ENCODE measurements around the gene PLPPR2.
"Not testable (repeated sequence)": the region's sequence is repeated elsewhere in the genome, so short reads cannot be mapped to it uniquely, and the experiment has no call there.

Gene PLPPR2

GRCh38 chr19:11355160-11356073, at the start of gene PLPPR2:
Gene PLPPR2 (plus strand): TSS chr19:11355432. CDS start chr19:11357674, 2,242 bp downstream.
- peak; percentile 48 for DNase-seq (ENCODE audit: low read depth)
- peak within 1 kb of the TSS; percentile 67 for H3K4me3 ChIP-seq (ENCODE audit: low read depth, low read length)

GRCh38 chr19:11306337-11306736, 48.9 kb upstream of the PLPPR2 start:
- no peak for DNase-seq (ENCODE audit: low read depth)
- H3K4me3 ChIP-seq (ENCODE audit: low read depth, low read length) = no peak overlapping the region

- not testable (repeated sequence) for DNase-seq (ENCODE audit: low read depth); H3K4me3 ChIP-seq (ENCODE audit: low read depth, low read length)
Measured at GRCh38 chr19:11320278-11320995, 34.8 kb upstream of the PLPPR2 start.

GRCh38 chr19:11321191-11322126, 33.8 kb upstream of the PLPPR2 start:
- DNase-seq (ENCODE audit: low read depth) = no peak

GRCh38 chr19:11322269-11323024, 32.8 kb upstream of the PLPPR2 start:
- DNase-seq (ENCODE audit: low read depth) = no peak

More at GRCh38 chr19:11321191-11322126, 33.8 kb upstream of the PLPPR2 start:
- no peak overlapping the region for H3K4me3 ChIP-seq (ENCODE audit: low read depth, low read length)

GRCh38 chr19:11323601-11324078, 31.6 kb upstream of the PLPPR2 start:
- no peak for DNase-seq (ENCODE audit: low read depth)
- no peak overlapping the region for H3K4me3 ChIP-seq (ENCODE audit: low read depth, low read length)

More at GRCh38 chr19:11322269-11323024, 32.8 kb upstream of the PLPPR2 start:
- H3K4me3 ChIP-seq (ENCODE audit: low read depth, low read length) = no peak overlapping the region

- H3K4me3 ChIP-seq (ENCODE audit: low read depth, low read length) = peak overlapping the region; percentile 2
- DNase-seq (ENCODE audit: low read depth) = peak; percentile 84
Measured at GRCh38 chr19:11324079-11324661, 31.1 kb upstream of the PLPPR2 start.

GRCh38 chr19:11324748-11325389, 30.4 kb upstream of the PLPPR2 start:
- no peak for DNase-seq (ENCODE audit: low read depth)
- no peak overlapping the region for H3K4me3 ChIP-seq (ENCODE audit: low read depth, low read length)

GRCh38 chr19:11325544-11325943, 29.7 kb upstream of the PLPPR2 start:
- no peak for DNase-seq (ENCODE audit: low read depth)
- H3K4me3 ChIP-seq (ENCODE audit: low read depth, low read length) = no peak overlapping the region

- no peak overlapping the region for H3K4me3 ChIP-seq (ENCODE audit: low read depth, low read length)
- DNase-seq (ENCODE audit: low read depth) = no peak
Measured at GRCh38 chr19:11330127-11330526, 25.1 kb upstream of the PLPPR2 start.

GRCh38 chr19:11331502-11331901, 23.7 kb upstream of the PLPPR2 start:
- no peak overlapping the region for H3K4me3 ChIP-seq (ENCODE audit: low read depth, low read length)
- no peak for DNase-seq (ENCODE audit: low read depth)

- DNase-seq (ENCODE audit: low read depth) = no peak
- no peak overlapping the region for H3K4me3 ChIP-seq (ENCODE audit: low read depth, low read length)
Measured at GRCh38 chr19:11332822-11333221, 22.4 kb upstream of the PLPPR2 start.

GRCh38 chr19:11333838-11334237, 21.4 kb upstream of the PLPPR2 start:
- DNase-seq (ENCODE audit: low read depth) = not testable (repeated sequence)

GRCh38 chr19:11335449-11336146, 19.6 kb upstream of the PLPPR2 start:
- H3K4me3 ChIP-seq (ENCODE audit: low read depth, low read length) = no peak overlapping the region
- no peak for DNase-seq (ENCODE audit: low read depth)

More at GRCh38 chr19:11333838-11334237, 21.4 kb upstream of the PLPPR2 start:
- H3K4me3 ChIP-seq (ENCODE audit: low read depth, low read length) = not testable (repeated sequence)

- no peak for DNase-seq (ENCODE audit: low read depth)
- H3K4me3 ChIP-seq (ENCODE audit: low read depth, low read length) = no peak overlapping the region
Measured at GRCh38 chr19:11337080-11337479, 18.2 kb upstream of the PLPPR2 start.

- H3K4me3 ChIP-seq (ENCODE audit: low read depth, low read length) = no peak overlapping the region
- DNase-seq (ENCODE audit: low read depth) = no peak
Measured at GRCh38 chr19:11338121-11338520, 17.1 kb upstream of the PLPPR2 start.

Data from skeletal muscle cell (primary cell).